ENCODE data around the gene INSIG1.

Gene INSIG1

DNA sequence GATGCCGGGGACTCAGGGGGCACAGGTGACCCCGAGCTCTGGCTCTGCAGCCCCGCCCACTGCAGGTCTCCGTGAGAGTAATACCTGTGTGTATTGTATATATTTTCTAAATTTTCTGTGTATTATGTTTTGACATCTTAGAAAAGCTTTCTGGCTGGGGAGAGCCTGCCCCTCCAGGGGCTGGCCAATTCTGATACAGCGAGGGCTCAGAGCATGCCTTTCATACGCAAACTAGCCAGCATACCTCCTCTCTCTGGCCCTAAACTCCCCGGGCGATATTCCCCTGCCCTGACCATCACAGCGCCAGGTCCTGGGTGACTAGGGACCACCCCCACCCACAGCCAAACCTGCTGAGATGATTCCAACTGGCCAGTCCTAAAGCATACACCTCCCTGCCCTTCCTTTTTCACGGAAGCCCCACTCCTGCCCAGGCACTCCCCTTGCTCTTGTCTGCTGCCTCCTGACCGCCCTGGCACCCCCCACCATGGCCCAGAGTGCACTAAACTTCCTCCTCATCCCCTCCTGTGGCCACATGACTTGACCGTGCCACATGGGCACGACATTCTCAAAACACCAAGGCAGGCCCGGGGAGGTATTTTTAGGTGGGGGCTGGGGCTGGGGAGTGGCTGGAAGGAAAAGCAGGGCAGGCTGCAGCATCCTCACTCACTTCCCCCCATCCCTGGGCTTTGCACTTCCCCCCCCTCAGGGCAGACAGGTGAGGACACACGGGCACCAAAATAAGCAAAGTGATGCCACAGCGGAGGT lies 61.5 kb downstream of the INSIG1 start:
- Histone ChIP-seq H4K8ac (ENCODE audit: low read depth, low read length) (no peak overlapping the region), H2BK12ac (ENCODE audit: low read length) (no peak overlapping the region), H3K4me2 (ENCODE audit: insufficient read depth, low read length, poor library complexity, severe bottlenecking) (no peak overlapping the region), H3K36me3 (replicated peaks in 1 of 2; ENCODE audit: control insufficient read depth in 2 of 2, insufficient read depth in 2 of 2, low read length in 2 of 2) (no peaks in the 10 kb centered on the region), H2AFZ (ENCODE audit: low read length) (no peak overlapping the region), H3K18ac (ENCODE audit: low read length) (no peak overlapping the region), H2BK5ac (ENCODE audit: low read length) (no peak overlapping the region), H4K91ac (ENCODE audit: low read depth, low read length, poor library complexity) (no peak overlapping the region), H2BK15ac (ENCODE audit: low read length) (no peak overlapping the region), H3K4me3 (ENCODE audit: low read length in 2 of 2) (no peak overlapping the region), H3K9me3 (replicated peaks in 1 of 2; ENCODE audit: control insufficient read depth in 2 of 2, insufficient read depth in 1 of 2, low read depth in 1 of 2, low read length in 2 of 2) (peaks cover 0 to 6% of the 10 kb centered on the region in 2 donors), H3K4ac (ENCODE audit: low read length) (no peak overlapping the region), H3K27me3 (ENCODE audit: control insufficient read depth in 3 of 3, insufficient read depth in 3 of 3, low read depth in 1 of 3, low read length in 3 of 3) (peaks cover 0 to 86% (median 2%) of the 10 kb centered on the region in 3 experiments), H3K23ac (ENCODE audit: low read depth, low read length, poor library complexity) (no peak overlapping the region), H3K27ac (replicated peaks; ENCODE audit: low read length) (no peak overlapping the region), H3K9ac (ENCODE audit: low read depth, low read length, poor library complexity) (no peak overlapping the region), H3K14ac (ENCODE audit: low read length) (no peak overlapping the region), H3K79me1 (ENCODE audit: low read depth, low read length) (no peaks in the 10 kb centered on the region), H2BK120ac (ENCODE audit: low read depth, low read length) (no peak overlapping the region), H2AK5ac (ENCODE audit: low read depth, low read length) (no peak overlapping the region), H3K4me1 (ENCODE audit: control insufficient read depth in 2 of 2, insufficient read depth in 1 of 2, low read depth in 1 of 2, low read length in 2 of 2) (peaks cover 0 to 2% of the 10 kb centered on the region in 2 donors)
- no CpG with 5 or more reads among the region's 16 CpGs for WGBS, 2 donors (ENCODE audit: extremely low coverage in 2 of 2, insufficient read length in 2 of 2, insufficient replicate concordance in 1 of 2)
- no peak for DNase-seq (ENCODE audit: low spot score)

Measured in neuronal stem cell (in vitro differentiated cells).